Heart left ventricle (tissue), 16 donors: ENCODE results near the gene SPP1. TPM values are rescaled to one million over a fixed set of nuclear protein-coding genes. Genes with fewer than 3 reads are reported as not detected.

ENCODE experiments used
- ATAC-seq, 4 donors: fragments of 200-7000 bp; cut with Tn5 transposase; one replicate each; pipeline ENCODE4 v1.9.1; 2020 to 2022; ENCODE audit warnings: moderate library complexity in 4 of 4, mild to moderate bottlenecking in 3 of 4, moderate number of reproducible peaks in 1 of 4
- DNase-seq, 5 donors: peaks; one replicate each; pipeline ENCODE4 v3.0.0-alpha.2; 2020
- H3K27ac ChIP-seq, 12 donors: fragments of 200-600 bp; sonication (generic) in 4 of 12; one replicate each; pipeline versions ENCODE4 v1.5.0 to v1.8.0; 2016 to 2022; ENCODE audit warnings: mild to moderate bottlenecking in 2 of 12
- H3K27me3 ChIP-seq, 9 donors: fragments of 200-600 bp; sonication (generic) in 2 of 9; one replicate each; pipeline versions ENCODE4 v1.5.1 to v1.8.0; 2016 to 2022; ENCODE audit warnings: mild to moderate bottlenecking in 3 of 9
- H3K36me3 ChIP-seq, 9 donors: fragments of 200-600 bp; sonication (generic) in 2 of 9; one replicate each; pipeline versions ENCODE4 v1.5.0 to v1.8.0; 2018 to 2022; ENCODE audit warnings: mild to moderate bottlenecking in 2 of 9
- H3K4me1 ChIP-seq, 12 donors: fragments of 200-600 bp; sonication (generic) in 4 of 12; one replicate each; pipeline versions ENCODE4 v1.5.0 to v1.8.0; 2016 to 2022; ENCODE audit warnings: mild to moderate bottlenecking in 3 of 12
- H3K4me3 ChIP-seq, 12 donors: fragments of 200-600 bp; sonication (generic) in 4 of 12; one replicate each; pipeline versions ENCODE4 v1.5.0 to v1.8.0; 2017 to 2022; ENCODE audit warnings: mild to moderate bottlenecking in 9 of 12, moderate library complexity in 4 of 12
- H3K9me3 ChIP-seq, 12 donors: fragments of 200-600 bp; sonication (generic) in 4 of 12; one replicate each; pipeline versions ENCODE4 v1.5.0 to v1.8.0; 2016 to 2022; ENCODE audit warnings: mild to moderate bottlenecking in 1 of 12
- POLR2A ChIP-seq, 2 donors: fragments of 450-650 bp; IDR thresholded peaks; one replicate each; pipeline ENCODE4 v1.6.1; 2017; ENCODE audit warnings: antibody characterized with exemption in 2 of 2, mild to moderate bottlenecking in 2 of 2, moderate library complexity in 2 of 2
- WGBS, 4 donors: extraction: QIAGEN DNeasy Blood & Tissue Kit in 2 of 4; methylation state at CpG; one replicate each; pipeline versions ENCODE4 v1.1.5 to v1.1.7; 2013 to 2018; 5-methylcytosine and 5-hydroxymethylcytosine counted together
- intact Hi-C, 10 donors: fragments of 100-400 bp; cut with DNase I; formaldehyde crosslinking; loops; one replicate each; pipeline versions ENCODE4 v1.11.1 to v1.14.2; 2022
- long read RNA-seq, 3 donors: library from polyadenylated mRNA; unstranded; transcript quantifications; one replicate each; pipeline ENCODE4 v2.0.0, GENCODE V29; 2020 to 2021
- polyA plus RNA-seq, 2 donors: library from polyadenylated mRNA; stranded (reverse); fragments of 200-250 nt; gene quantifications; one replicate each; pipeline ENCODE4 v1.2.3, GENCODE V29; 2013
- total RNA-seq, 9 donors: library from RNA; depleted of rRNA in 2 of 9; stranded (reverse); fragments of >200 nt in 2 of 9; fragmentation: NEBNext Ultra II Directional in 3 of 9; extraction: Animal tissue kit (Norgen Biotek cat#: 25700) in 3 of 9; gene quantifications; one replicate each; pipeline versions ENCODE4 v1.1.0 to v1.2.4, GENCODE V29; 2016 to 2023
- TF ChIP-seq, protein P1 (sequence below), 12 donors: fragments of 200-600 bp; sonication (generic) in 4 of 12; IDR thresholded peaks; one replicate each; pipeline versions ENCODE4 v1.5.0 to v1.8.0; 2018 to 2022; ENCODE audit warnings: antibody characterized with exemption in 12 of 12, mild to moderate bottlenecking in 5 of 12
- donor health status: ischemic (EF 13 %, LVEDD 7.1; RV severe dilation, severe dysfunction).
- donor health status: healthy with polysubstance abuse.
- donor health status: DM: no; HTN: yes; CAD: no.
- donor health status: DM: no; HTN: no; CAD: no.
- donor health status: ischemic (EF 25% LVEDD 6.9; RV normal size, moderate dysfunction).
- donor health status: ischemic (EF 25% LVEDD 5.7; RV mildly dilated, moderate dysfunction).
- donor health status: healthy.
- donor health status: DM: yes; HTN: yes; CAD: no.
- donor health status: ischemic (EF 35%, LVEDD 5.7; RV mildly dilated, moderate dysfunction).
- donor health status: nonischemic (EF 11% LVEDD 7.7; RV severe dilation, severe dysfunction).
- donor health status: DM: yes; HTN: yes; CAD: no.
- donor health status: PGD.
- donor health status: ischemic (EF 29% LVEDD 5.4; RV normal size, mild dysfunction).
- donor health status: nonischemic (EF 23%, LVEDD 6.1; RV moderate dilation, normal function).

SPP1 gene
- total RNA-seq, result 1,000 to 10,000 TPM in 1 of 9 donors, 10 to 100 TPM in 4, 1 to 10 TPM in 4; 6.4 to 1,074 (median 11.4) TPM
- 10 to 100 TPM in 1 of 2 donors, 1 to 10 TPM in 1; 1.6 to 42.9 TPM for polyA plus RNA-seq
- long read RNA-seq, donor 1, transcript SPP1-203 (7 exons, 1,473 nt), result major isoform, 10 of 14 reads
- long read RNA-seq, donor 1, partial matches to known transcripts, result 1 of 14 reads
- long read RNA-seq, donor 1, other reads (novel, unspliced or antisense), result 0 of 14 reads
- long read RNA-seq, donor 2, partial matches to known transcripts, result 0 of 4 reads
- long read RNA-seq, donor 2, other reads (novel, unspliced or antisense), result 0 of 4 reads
- long read RNA-seq, donor 3, transcript SPP1-203 (7 exons, 1,473 nt), result major isoform, 34 of 53 reads
- long read RNA-seq, donor 3, transcript SPP1-201 (6 exons, 1,581 nt), result minor isoform, 19 of 53 reads
- long read RNA-seq, donor 3, partial matches to known transcripts, result 0 of 53 reads
- long read RNA-seq, donor 3, other reads (novel, unspliced or antisense), result 0 of 53 reads

DNA sequence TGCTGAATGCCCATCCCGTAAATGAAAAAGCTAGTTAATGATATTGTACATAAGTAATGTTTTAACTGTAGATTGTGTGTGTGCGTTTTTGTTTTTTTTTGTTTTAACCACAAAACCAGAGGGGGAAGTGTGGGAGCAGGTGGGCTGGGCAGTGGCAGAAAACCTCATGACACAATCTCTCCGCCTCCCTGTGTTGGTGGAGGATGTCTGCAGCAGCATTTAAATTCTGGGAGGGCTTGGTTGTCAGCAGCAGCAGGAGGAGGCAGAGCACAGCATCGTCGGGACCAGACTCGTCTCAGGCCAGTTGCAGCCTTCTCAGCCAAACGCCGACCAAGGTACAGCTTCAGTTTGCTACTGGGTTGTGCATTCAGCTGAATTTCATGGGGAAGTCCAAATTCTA lies at the start of gene SPP1:
TSS of gene SPP1 (plus strand) at position 249 of the 400 bp plus-strand sequence. CDS start 1,182 bp downstream, outside the sequence.
- Histone ChIP-seq H3K27me3 (peaks cover 0 to 16% (median 0%) of the 10 kb centered on the region in 9 donors), H3K4me1 (peaks cover 0 to 19% (median 0%) of the 10 kb centered on the region in 12 donors), H3K36me3 (no peaks in the 10 kb centered on the region), H3K4me3 (peak within 1 kb of the TSS in 1 of 12 donors; percentile 10), H3K27ac (no peak within 1 kb of the TSS), H3K9me3 (no peaks in the 10 kb centered on the region)
- intact Hi-C loops, result loop anchor here in 6 of 10 donors (2.0 to 10.0 kb wide), 5 partner anchors 123 to 431 kb away; no protein-coding TSS in a partner anchor
- DNase-seq (no peak), ATAC-seq (no peak)
- WGBS, 4 donors, result 30 to 48% (median 43%) methylated on average over 8 of the region's 8 CpGs
- TF ChIP-seq, protein P1, sequence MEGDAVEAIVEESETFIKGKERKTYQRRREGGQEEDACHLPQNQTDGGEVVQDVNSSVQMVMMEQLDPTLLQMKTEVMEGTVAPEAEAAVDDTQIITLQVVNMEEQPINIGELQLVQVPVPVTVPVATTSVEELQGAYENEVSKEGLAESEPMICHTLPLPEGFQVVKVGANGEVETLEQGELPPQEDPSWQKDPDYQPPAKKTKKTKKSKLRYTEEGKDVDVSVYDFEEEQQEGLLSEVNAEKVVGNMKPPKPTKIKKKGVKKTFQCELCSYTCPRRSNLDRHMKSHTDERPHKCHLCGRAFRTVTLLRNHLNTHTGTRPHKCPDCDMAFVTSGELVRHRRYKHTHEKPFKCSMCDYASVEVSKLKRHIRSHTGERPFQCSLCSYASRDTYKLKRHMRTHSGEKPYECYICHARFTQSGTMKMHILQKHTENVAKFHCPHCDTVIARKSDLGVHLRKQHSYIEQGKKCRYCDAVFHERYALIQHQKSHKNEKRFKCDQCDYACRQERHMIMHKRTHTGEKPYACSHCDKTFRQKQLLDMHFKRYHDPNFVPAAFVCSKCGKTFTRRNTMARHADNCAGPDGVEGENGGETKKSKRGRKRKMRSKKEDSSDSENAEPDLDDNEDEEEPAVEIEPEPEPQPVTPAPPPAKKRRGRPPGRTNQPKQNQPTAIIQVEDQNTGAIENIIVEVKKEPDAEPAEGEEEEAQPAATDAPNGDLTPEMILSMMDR (IDR thresholded peaks at IDR 0.05), result no peak
- no peak for TF ChIP-seq POLR2A (IDR thresholded peaks at IDR 0.05)

DNA sequence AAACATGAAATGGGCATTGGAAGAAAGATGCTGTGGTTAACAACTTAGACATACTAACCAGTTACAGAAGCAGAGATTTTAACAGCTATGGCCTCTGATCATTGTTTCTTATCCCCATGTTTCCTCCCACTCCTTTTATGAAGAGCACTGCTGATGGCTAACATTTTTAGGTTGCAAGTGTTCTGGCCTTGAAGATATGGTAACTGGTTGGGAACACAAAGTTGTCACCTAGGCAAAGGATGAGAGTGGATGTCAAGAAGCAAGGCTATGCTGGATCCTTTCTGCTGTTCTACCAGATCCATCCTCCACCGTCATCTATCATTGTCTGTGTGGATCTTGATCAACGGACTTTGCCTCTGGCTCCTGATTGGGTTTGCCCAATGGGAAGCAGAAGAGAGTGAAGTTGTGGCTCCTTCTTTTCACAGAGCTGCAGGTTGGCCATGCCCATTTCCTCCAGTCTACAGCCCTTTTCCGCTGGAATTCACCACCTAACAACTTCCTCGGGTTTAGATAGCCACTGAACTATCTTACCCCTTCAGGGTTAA lies 48.9 kb upstream of the SPP1 start:
- Histone ChIP-seq H3K27ac (no peak overlapping the region), H3K36me3 (no peaks in the 10 kb centered on the region), H3K9me3 (peaks cover 0 to 3% (median 2%) of the 10 kb centered on the region in 12 donors), H3K4me3 (no peak overlapping the region), H3K27me3 (no peaks in the 10 kb centered on the region), H3K4me1 (no peaks in the 10 kb centered on the region)
- no peak for TF ChIP-seq POLR2A (IDR thresholded peaks at IDR 0.05)
- TF ChIP-seq, protein P1 (IDR thresholded peaks at IDR 0.05), result no peak
- DNase-seq, result no peak
- 77 to 94% (median 85%) methylated on average over 4 of the region's 4 CpGs for WGBS, 4 donors
- ATAC-seq, result no peak
- intact Hi-C loops, result loop anchor here in 6 of 10 donors (1.0 kb wide), 2 partner anchors 12 to 13 kb away; no protein-coding TSS in a partner anchor

DNA sequence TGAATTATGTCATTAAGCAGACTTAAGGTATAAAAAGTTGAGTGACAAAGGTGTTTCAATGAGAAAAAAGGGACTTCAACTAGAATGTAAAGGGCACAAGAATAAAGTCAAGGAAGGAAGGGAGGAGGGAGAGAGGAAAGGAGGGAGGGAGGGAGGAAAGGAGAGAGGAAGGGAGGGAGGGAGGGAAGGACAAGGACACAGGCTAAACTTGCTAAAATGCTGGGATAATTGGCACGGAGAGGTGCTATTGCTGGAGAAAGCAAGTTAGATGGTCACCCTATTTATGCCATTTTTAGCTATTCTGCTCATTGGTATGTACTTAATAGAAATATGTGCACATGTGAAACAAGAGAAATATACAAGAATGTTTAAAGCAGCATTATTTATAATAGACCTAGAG lies 44.9 kb upstream of the SPP1 start:
- no peak for ATAC-seq
- Histone ChIP-seq H3K9me3 (peaks cover 0 to 15% (median 9%) of the 10 kb centered on the region in 12 donors), H3K36me3 (no peaks in the 10 kb centered on the region), H3K4me3 (no peak overlapping the region), H3K27ac (no peak overlapping the region), H3K4me1 (no peaks in the 10 kb centered on the region), H3K27me3 (no peaks in the 10 kb centered on the region)
- 56 to 75% (median 71%) methylated on average over 1 of the region's 1 CpG for WGBS, 4 donors
- TF ChIP-seq, protein P1 (IDR thresholded peaks at IDR 0.05), result no peak
- TF ChIP-seq POLR2A (IDR thresholded peaks at IDR 0.05), result no peak
- DNase-seq, result no peak
- intact Hi-C loops, result no loop called here

DNA sequence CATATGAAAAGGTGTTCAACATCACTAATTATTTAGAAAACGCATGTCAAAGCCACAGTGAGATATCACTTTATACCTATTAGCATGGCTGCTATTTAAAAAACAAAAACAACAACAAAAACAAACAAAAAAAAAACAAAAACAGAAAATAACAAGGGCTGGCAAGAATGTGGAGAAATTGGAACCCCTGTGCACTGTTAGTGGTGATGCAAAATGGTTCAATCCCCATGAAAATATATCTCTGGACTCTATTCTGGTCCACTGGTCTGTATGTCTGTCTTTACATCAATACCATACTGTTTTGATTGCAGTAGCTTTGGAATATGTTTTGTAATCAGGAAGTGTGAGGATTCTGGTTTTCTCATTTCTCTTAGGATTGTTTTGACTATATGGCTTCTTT lies 43.6 kb upstream of the SPP1 start:
- intact Hi-C loops, result no loop called here
- no peak for TF ChIP-seq POLR2A (IDR thresholded peaks at IDR 0.05)
- TF ChIP-seq, protein P1 (IDR thresholded peaks at IDR 0.05), result no peak
- no peak for DNase-seq
- 66 to 84% (median 74%) methylated on average over 1 of the region's 1 CpG for WGBS, 4 donors
- Histone ChIP-seq H3K27ac (no peak overlapping the region), H3K27me3 (no peaks in the 10 kb centered on the region), H3K4me1 (no peaks in the 10 kb centered on the region), H3K4me3 (no peak overlapping the region), H3K36me3 (no peaks in the 10 kb centered on the region), H3K9me3 (peaks cover 0 to 15% (median 9%) of the 10 kb centered on the region in 12 donors)
- no peak for ATAC-seq
